ENCODE data around the gene PARP6.

PARP6 gene

DNA sequence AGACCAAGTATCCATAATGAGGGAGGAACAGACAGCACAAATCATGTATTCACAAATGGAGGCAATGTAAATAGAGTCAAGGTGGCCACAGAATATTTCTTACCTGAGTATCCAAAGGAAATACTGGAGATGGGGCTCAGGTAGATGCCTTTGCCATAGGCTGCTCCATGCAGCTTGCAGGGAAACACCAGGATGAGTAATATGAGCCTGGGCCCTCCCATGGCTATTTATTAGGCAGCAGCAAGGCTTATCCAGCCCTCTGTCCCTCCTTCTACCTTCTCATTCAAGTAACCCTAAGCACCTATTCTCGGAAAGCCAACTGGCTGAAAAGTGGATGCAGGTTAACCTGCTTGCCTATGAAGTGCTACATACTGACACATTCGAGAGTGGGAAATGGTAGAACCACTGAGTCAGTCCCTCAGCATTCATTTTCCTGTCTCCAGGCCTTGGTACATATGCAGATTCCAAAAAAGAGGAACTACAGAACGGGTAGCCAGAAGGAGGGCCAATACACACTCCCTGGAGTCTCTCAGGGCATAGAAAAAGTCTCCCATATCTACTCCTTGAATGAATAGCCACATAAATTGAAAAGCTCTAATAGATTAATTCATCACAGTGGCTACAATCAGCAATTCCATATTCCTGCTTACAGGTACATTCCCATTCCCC is 23.1 kb downstream of the PARP6 start:
- H3K36me3 ChIP-seq (ENCODE audit: insufficient read depth), result no peaks in the 10 kb centered on the region
- no peak overlapping the region for H3K4me3 ChIP-seq (IDR thresholded peaks at IDR 0.05; ENCODE audit: insufficient read depth, low read depth, low read length)
- H3K9ac ChIP-seq, result no peak overlapping the region
- no peaks in the 10 kb centered on the region for H3K4me1 ChIP-seq (ENCODE audit: low read depth, poor library complexity, severe bottlenecking)
- no peak overlapping the region for H3K4me2 ChIP-seq
- H3K27me3 ChIP-seq (ENCODE audit: insufficient read depth, low read depth), result no peaks in the 10 kb centered on the region
- H2AFZ ChIP-seq (ENCODE audit: low read depth), result no peak overlapping the region
- no peak overlapping the region for H3K27ac ChIP-seq
- TF ChIP-seq, protein P1, sequence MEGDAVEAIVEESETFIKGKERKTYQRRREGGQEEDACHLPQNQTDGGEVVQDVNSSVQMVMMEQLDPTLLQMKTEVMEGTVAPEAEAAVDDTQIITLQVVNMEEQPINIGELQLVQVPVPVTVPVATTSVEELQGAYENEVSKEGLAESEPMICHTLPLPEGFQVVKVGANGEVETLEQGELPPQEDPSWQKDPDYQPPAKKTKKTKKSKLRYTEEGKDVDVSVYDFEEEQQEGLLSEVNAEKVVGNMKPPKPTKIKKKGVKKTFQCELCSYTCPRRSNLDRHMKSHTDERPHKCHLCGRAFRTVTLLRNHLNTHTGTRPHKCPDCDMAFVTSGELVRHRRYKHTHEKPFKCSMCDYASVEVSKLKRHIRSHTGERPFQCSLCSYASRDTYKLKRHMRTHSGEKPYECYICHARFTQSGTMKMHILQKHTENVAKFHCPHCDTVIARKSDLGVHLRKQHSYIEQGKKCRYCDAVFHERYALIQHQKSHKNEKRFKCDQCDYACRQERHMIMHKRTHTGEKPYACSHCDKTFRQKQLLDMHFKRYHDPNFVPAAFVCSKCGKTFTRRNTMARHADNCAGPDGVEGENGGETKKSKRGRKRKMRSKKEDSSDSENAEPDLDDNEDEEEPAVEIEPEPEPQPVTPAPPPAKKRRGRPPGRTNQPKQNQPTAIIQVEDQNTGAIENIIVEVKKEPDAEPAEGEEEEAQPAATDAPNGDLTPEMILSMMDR (conservative IDR thresholded peaks at IDR 0.05; ENCODE audit: low read depth, low read length), result no peak
- H3K79me2 ChIP-seq (ENCODE audit: insufficient read depth, low read depth), result no peaks in the 10 kb centered on the region
- H4K20me1 ChIP-seq (ENCODE audit: insufficient read depth), result no peaks in the 10 kb centered on the region

DNA sequence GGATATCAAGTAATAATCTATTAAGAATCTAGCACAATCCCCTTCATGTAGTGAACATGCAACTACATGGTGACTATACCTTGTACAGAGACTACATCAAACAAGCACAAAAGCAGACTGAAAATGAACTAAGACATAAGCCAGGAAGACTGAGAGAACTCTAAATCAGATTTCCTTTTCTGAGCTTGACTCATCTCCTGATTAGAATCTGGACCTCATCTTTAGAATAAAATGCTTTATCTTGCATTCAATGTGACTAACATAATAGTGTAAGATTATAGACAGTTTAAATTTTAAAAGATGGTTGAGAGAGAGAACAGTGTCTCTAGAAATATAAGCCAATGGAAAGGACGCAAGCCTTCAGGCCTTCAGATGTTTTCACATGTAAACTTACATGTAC is 23.8 kb downstream of the PARP6 start:
- H3K4me1 ChIP-seq (ENCODE audit: low read depth, poor library complexity, severe bottlenecking), result no peaks in the 10 kb centered on the region
- H4K20me1 ChIP-seq (ENCODE audit: insufficient read depth), result no peaks in the 10 kb centered on the region
- no peaks in the 10 kb centered on the region for H3K36me3 ChIP-seq (ENCODE audit: insufficient read depth)
- no peaks in the 10 kb centered on the region for H3K79me2 ChIP-seq (ENCODE audit: insufficient read depth, low read depth)
- H3K4me3 ChIP-seq (IDR thresholded peaks at IDR 0.05; ENCODE audit: insufficient read depth, low read depth, low read length), result no peak overlapping the region
- TF ChIP-seq, protein P1 (conservative IDR thresholded peaks at IDR 0.05; ENCODE audit: low read depth, low read length), result no peak
- H3K4me2 ChIP-seq, result no peak overlapping the region
- no peaks in the 10 kb centered on the region for H3K27me3 ChIP-seq (ENCODE audit: insufficient read depth, low read depth)
- H2AFZ ChIP-seq (ENCODE audit: low read depth), result no peak overlapping the region
- H3K27ac ChIP-seq, result no peak overlapping the region
- H3K9ac ChIP-seq, result no peak overlapping the region

DNA sequence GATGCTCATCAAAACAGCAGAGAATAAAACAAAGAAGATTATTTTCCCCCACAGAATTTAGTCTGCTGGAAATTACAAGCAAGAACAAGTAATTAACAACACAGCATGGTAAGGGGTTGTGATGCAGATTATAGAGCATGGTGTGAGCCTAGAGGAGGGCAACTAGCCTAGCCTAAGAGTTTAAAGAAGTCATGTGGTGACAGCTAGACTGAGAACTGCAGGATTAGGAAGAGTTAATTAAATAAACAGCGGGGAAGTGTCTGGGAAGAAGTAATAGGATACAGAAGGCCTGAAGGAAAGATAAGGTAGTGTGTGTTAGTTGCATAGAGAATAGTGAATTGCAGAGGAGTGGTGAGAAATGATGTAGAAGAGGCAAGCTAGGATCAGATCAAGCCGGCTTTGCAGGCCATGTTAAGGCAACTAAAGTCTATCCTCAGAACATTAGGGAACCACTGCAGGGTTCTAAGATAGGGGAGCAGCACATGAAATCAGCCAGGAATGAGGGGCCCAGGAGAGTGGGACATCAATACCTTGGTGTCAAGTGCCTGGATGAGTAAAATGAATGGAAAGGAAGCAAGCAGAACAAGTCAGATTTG is 29.5 kb downstream of the PARP6 start:
- Histone ChIP-seq H4K20me1 (ENCODE audit: insufficient read depth) (no peaks in the 10 kb centered on the region), H3K4me2 (no peak overlapping the region), H3K9ac (no peak overlapping the region), H3K79me2 (ENCODE audit: insufficient read depth, low read depth) (no peaks in the 10 kb centered on the region), H3K4me3 (IDR thresholded peaks at IDR 0.05; ENCODE audit: insufficient read depth, low read depth, low read length) (no peak overlapping the region), H3K27me3 (ENCODE audit: insufficient read depth, low read depth) (no peaks in the 10 kb centered on the region), H3K27ac (no peak overlapping the region), H3K36me3 (ENCODE audit: insufficient read depth) (no peaks in the 10 kb centered on the region), H3K4me1 (ENCODE audit: low read depth, poor library complexity, severe bottlenecking) (peaks cover 8% of the 10 kb centered on the region), H2AFZ (ENCODE audit: low read depth) (no peak overlapping the region)
- TF ChIP-seq, protein P1 (conservative IDR thresholded peaks at IDR 0.05; ENCODE audit: low read depth, low read length), result no peak

DNA sequence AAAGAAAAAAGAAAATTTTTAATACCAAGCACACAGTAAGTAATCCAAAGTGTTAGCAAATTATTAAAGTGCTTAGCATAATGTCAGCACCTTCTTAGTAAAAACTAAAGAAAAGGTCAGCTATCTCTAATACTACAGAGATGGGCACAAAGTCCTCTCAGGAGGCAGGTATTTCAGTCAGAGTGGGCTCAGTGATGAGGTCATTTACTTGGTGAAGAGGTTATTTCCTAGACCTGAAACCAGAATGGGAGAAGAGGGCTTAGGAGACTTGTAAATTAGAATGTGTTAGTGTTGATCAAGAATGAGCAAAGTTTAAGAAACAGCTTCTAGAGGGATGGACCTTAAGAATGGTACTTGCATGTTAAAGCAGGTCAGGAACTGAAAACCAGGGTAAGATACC is 32.7 kb downstream of the PARP6 start:
- Histone ChIP-seq H3K4me3 (IDR thresholded peaks at IDR 0.05; ENCODE audit: insufficient read depth, low read depth, low read length) (no peak overlapping the region), H3K4me1 (ENCODE audit: low read depth, poor library complexity, severe bottlenecking) (peaks cover 25% of the 10 kb centered on the region), H3K36me3 (ENCODE audit: insufficient read depth) (no peaks in the 10 kb centered on the region), H3K79me2 (ENCODE audit: insufficient read depth, low read depth) (no peaks in the 10 kb centered on the region), H4K20me1 (ENCODE audit: insufficient read depth) (no peaks in the 10 kb centered on the region), H3K27ac (no peak overlapping the region), H3K9ac (no peak overlapping the region), H3K27me3 (ENCODE audit: insufficient read depth, low read depth) (no peaks in the 10 kb centered on the region), H2AFZ (ENCODE audit: low read depth) (no peak overlapping the region), H3K4me2 (no peak overlapping the region)
- TF ChIP-seq, protein P1 (conservative IDR thresholded peaks at IDR 0.05; ENCODE audit: low read depth, low read length), result no peak
